ENCODE data around the gene MXRA5. TPM values are rescaled to one million over a fixed set of nuclear protein-coding genes. Genes with fewer than 3 reads are reported as not detected.

MXRA5 gene
- total and polyA plus RNA-seq, 2 of the 8 experiments (the other 6 are each of a cell fraction or from before 2014, with no cell fraction given) = 0.56 to 1.7 TPM

DNA sequence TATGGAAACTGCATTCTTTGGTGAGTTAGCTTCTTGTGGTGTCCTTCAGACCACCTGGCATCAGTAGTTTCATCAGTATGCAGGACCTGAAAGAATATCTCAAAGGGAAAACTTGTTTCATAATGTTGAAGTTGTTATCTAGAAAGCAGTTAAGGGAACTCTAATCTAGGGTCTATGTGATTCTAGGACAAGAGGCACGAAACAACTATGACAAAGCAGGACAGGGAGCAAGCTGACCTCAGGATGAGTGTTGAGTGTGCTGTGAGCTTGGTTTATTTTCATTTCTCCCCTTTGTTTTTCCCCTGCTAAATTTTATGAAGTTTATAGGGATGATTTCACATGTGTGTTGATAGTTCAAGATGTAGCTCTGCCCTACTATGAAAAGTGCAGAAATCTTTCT is 65.7 kb downstream of the MXRA5 start:
- Histone ChIP-seq H4K5ac (ENCODE audit: insufficient read length, low read depth, low read length) (no peak overlapping the region), H2AFZ (ENCODE audit: low read length) (no peak overlapping the region), H3K79me1 (ENCODE audit: low read depth, low read length) (no peaks in the 10 kb centered on the region), H3K79me2 (ENCODE audit: control insufficient read depth in 1 of 2, insufficient read depth in 2 of 2, low read length in 2 of 2) (no peaks in the 10 kb centered on the region), H3K14ac (ENCODE audit: insufficient read length) (no peak overlapping the region), H3K4me3 (ENCODE audit: extremely low read depth in 1 of 4, insufficient read depth in 2 of 4, low read depth in 3 of 4, low read length in 4 of 4) (no peak overlapping the region), H2AK5ac (ENCODE audit: low read depth, low read length) (no peak overlapping the region), H3K9me3 (ENCODE audit: insufficient read depth in 2 of 2, low read depth in 1 of 2, low read length in 1 of 2) (no peaks in the 10 kb centered on the region), H3K4me2 (ENCODE audit: insufficient read depth in 1 of 2, low read depth in 2 of 2, low read length in 2 of 2) (no peak overlapping the region), H4K8ac (ENCODE audit: extremely low read depth, insufficient read depth, low read length) (no peak overlapping the region), H3K36me3 (ENCODE audit: control insufficient read depth in 2 of 4, insufficient read depth in 4 of 4, low read length in 3 of 4) (no peaks in the 10 kb centered on the region), H2BK15ac (ENCODE audit: low read length) (no peak overlapping the region), H2BK5ac (ENCODE audit: low read depth, low read length) (no peak overlapping the region), H3K27ac (ENCODE audit: low read depth, low read length) (no peak overlapping the region), H3K4me1 (replicated peaks in 1 of 4; ENCODE audit: control insufficient read depth in 3 of 4, insufficient read depth in 4 of 4, low read length in 3 of 4) (no peaks in the 10 kb centered on the region), H3K23ac (ENCODE audit: insufficient read length) (no peak overlapping the region), H2BK12ac (ENCODE audit: low read depth, low read length) (no peak overlapping the region), H3K9ac (replicated peaks in 1 of 4; ENCODE audit: extremely low read depth in 1 of 4, low read depth in 3 of 4, low read length in 3 of 4) (no peak overlapping the region), H3K56ac (replicated peaks; ENCODE audit: insufficient read length, low read depth, low read length) (no peak overlapping the region), H2BK20ac (ENCODE audit: low read length) (no peak overlapping the region), H3K23me2 (ENCODE audit: low read depth, low read length) (no peaks in the 10 kb centered on the region), H3K18ac (ENCODE audit: extremely low read depth, low read length) (no peak overlapping the region), H3K27me3 (replicated peaks in 1 of 4; ENCODE audit: control insufficient read depth in 3 of 4, extremely low read depth in 1 of 4, insufficient read depth in 3 of 4, low read length in 3 of 4) (no peaks in the 10 kb centered on the region), H4K91ac (replicated peaks; ENCODE audit: insufficient read length, low read length) (no peak overlapping the region), H2BK120ac (replicated peaks; ENCODE audit: low read depth, low read length) (no peak overlapping the region), H4K20me1 (replicated peaks in 1 of 2; ENCODE audit: control insufficient read depth in 1 of 2, insufficient read depth in 2 of 2, low read length in 2 of 2) (no peaks in the 10 kb centered on the region), H3K4ac (replicated peaks; ENCODE audit: insufficient read length, low read depth, low read length) (no peak overlapping the region)
- POLR2A ChIA-PET (ENCODE audit: partially characterized antibody) = no interaction called here
- CTCF ChIA-PET (ENCODE audit: partially characterized antibody) = no interaction called here
- 60% methylated on average over 1 of the region's 1 CpG; no CpG with 5 or more reads in 1 of the 2 experiments for WGBS, 2 experiments (ENCODE audit: extremely low coverage in 1 of 2, insufficient coverage in 1 of 2, insufficient read length in 1 of 2, insufficient replicate concordance in 2 of 2, low coverage in 1 of 2, low lambda C conversion rate in 2 of 2, missing lambda C conversion rate in 1 of 2)
- DNase-seq (ENCODE audit: low read depth in 1 of 2, low spot score in 2 of 2) (no peak), FAIRE-seq (no peak)
- TF ChIP-seq KDM4A (IDR thresholded peaks at IDR 0.05; ENCODE audit: low read depth, low read length, severe bottlenecking) (no peak), ASH2L (IDR thresholded peaks at IDR 0.05; ENCODE audit: low read length) (no peak), SIX5 (IDR thresholded peaks at IDR 0.05; ENCODE audit: low read depth, low read length) (no peak), NANOG (IDR thresholded peaks at IDR 0.05; ENCODE audit: insufficient read depth, low read depth, low read length, poor library complexity, severe bottlenecking) (no peak), GTF2F1 (IDR thresholded peaks at IDR 0.05; ENCODE audit: borderline replicate concordance, low read depth, low read length) (no peak), SP1 (IDR thresholded peaks at IDR 0.05; ENCODE audit: low read depth, low read length) (no peak), BRCA1 (IDR thresholded peaks at IDR 0.05; ENCODE audit: low read depth, low read length) (no peak), HDAC2 (IDR thresholded peaks at IDR 0.05; ENCODE audit: borderline replicate concordance in 1 of 2, low read depth in 2 of 2, low read length in 2 of 2) (no peak), JUN (IDR thresholded peaks at IDR 0.05; ENCODE audit: low read depth, low read length) (no peak), CHD1 (IDR thresholded peaks at IDR 0.05; ENCODE audit: low read depth, low read length) (no peak), SP2 (IDR thresholded peaks at IDR 0.05; ENCODE audit: low read length) (no peak), PHF8 (conservative IDR thresholded peaks at IDR 0.05; ENCODE audit: low read depth, low read length) (no peak)
- TF ChIP-seq, protein P1, sequence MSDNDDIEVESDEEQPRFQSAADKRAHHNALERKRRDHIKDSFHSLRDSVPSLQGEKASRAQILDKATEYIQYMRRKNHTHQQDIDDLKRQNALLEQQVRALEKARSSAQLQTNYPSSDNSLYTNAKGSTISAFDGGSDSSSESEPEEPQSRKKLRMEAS (IDR thresholded peaks at IDR 0.05) = no peak
- TF ChIP-seq, protein P2, sequence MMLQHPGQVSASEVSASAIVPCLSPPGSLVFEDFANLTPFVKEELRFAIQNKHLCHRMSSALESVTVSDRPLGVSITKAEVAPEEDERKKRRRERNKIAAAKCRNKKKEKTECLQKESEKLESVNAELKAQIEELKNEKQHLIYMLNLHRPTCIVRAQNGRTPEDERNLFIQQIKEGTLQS (IDR thresholded peaks at IDR 0.05; ENCODE audit: insufficient read depth, low read depth, low read length) = no peak
